BE2C (cell line): ENCODE data around the gene RNF130. TPM values are rescaled to one million over a fixed set of nuclear protein-coding genes. Genes with fewer than 3 reads are reported as not detected.

Source experiments
- DNase-seq: peaks from one replicate; pipeline ENCODE4 v3.0.0-alpha.2; 2020
- H3K27me3 ChIP-seq: fragments of 250-450 bp; sonication (Bioruptor Pico); 2 replicates; pipeline ENCODE4 v1.5.1; 2020; ENCODE audit warnings: mild to moderate bottlenecking
- H3K36me3 ChIP-seq: fragments of 250-450 bp; sonication (Bioruptor Pico); 2 replicates; pipeline ENCODE4 v1.5.1; 2020; ENCODE audit warnings: mild to moderate bottlenecking
- H3K4me1 ChIP-seq: fragments of 250-450 bp; sonication (Bioruptor Pico); 2 replicates; pipeline ENCODE4 v1.5.1; 2020
- H3K4me3 ChIP-seq: 2 replicates; pipeline ENCODE4 v1.5.1; 2011; ENCODE audit warnings: low read depth, low read length
- H3K9me3 ChIP-seq: fragments of 250-450 bp; sonication (Bioruptor Pico); 2 replicates; pipeline ENCODE4 v1.5.1; 2020
- polyA plus RNA-seq: library from polyadenylated mRNA; unstranded; fragments of >200 nt; gene quantifications from one replicate; pipeline ENCODE4 v1.2.1, GENCODE V29; 2012; ENCODE audit warnings: low read depth, missing spikeins; ENCODE audit not compliant: insufficient read length, insufficient read depth
- TF ChIP-seq, protein P1 (sequence below): IDR thresholded peaks from 2 replicates; pipeline ENCODE4 v1.5.1; 2012; ENCODE audit warnings: mild to moderate bottlenecking, low read depth, low read length

The RNF130 gene, protein sequence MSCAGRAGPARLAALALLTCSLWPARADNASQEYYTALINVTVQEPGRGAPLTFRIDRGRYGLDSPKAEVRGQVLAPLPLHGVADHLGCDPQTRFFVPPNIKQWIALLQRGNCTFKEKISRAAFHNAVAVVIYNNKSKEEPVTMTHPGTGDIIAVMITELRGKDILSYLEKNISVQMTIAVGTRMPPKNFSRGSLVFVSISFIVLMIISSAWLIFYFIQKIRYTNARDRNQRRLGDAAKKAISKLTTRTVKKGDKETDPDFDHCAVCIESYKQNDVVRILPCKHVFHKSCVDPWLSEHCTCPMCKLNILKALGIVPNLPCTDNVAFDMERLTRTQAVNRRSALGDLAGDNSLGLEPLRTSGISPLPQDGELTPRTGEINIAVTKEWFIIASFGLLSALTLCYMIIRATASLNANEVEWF
- 26.7 TPM for polyA plus RNA-seq

DNA sequence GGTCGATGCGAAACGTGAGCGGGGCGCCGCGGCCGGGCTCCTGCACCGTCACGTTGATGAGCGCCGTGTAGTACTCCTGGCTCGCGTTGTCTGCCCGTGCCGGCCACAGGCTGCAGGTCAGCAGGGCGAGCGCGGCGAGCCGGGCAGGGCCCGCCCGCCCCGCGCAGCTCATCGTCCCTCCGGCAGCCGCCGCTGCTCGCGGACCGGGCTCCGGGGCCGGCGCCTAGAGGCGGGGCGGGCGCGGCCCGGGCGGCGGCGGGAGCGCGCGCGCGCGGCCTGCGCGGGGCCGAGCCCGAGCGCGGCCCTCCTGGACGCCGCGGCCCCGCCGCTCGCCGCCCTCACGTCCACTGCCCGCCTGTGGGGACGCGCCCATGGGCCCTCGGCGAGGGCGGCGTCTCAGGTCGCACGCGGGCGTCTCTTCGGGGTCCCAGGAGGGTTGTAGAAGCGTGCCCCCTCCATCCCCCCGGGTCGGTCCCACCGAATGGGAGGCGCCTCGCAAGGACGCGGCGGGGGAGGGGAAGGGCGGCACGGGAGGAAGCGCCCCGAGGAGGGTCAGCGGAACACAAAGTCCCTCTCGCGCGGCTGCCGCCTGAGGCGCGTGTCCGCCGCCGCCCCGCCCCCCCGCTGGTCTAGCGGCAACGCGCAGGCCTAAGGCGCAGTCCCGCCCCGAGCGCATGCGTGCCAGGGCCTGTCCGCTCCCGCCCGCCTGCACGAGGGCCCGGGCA, at the start of gene RNF130:
TSS of gene RNF130 (minus strand) at position 229 of the 725 bp plus-strand sequence. CDS start at position 172, 57 bp downstream.
- no peaks in the 10 kb centered on the region for H3K4me1 ChIP-seq
- peak; percentile 94 for DNase-seq
- H3K9me3 ChIP-seq: peaks cover 12% of the 10 kb centered on the region
- TF ChIP-seq, protein P1, sequence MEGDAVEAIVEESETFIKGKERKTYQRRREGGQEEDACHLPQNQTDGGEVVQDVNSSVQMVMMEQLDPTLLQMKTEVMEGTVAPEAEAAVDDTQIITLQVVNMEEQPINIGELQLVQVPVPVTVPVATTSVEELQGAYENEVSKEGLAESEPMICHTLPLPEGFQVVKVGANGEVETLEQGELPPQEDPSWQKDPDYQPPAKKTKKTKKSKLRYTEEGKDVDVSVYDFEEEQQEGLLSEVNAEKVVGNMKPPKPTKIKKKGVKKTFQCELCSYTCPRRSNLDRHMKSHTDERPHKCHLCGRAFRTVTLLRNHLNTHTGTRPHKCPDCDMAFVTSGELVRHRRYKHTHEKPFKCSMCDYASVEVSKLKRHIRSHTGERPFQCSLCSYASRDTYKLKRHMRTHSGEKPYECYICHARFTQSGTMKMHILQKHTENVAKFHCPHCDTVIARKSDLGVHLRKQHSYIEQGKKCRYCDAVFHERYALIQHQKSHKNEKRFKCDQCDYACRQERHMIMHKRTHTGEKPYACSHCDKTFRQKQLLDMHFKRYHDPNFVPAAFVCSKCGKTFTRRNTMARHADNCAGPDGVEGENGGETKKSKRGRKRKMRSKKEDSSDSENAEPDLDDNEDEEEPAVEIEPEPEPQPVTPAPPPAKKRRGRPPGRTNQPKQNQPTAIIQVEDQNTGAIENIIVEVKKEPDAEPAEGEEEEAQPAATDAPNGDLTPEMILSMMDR: no peak
- H3K27me3 ChIP-seq: peaks cover 24% of the 10 kb centered on the region
- no peaks in the 10 kb centered on the region; the same call in 1 of the 2 replicates for H3K36me3 ChIP-seq
- peak within 1 kb of the TSS; percentile 76 for H3K4me3 ChIP-seq

DNA sequence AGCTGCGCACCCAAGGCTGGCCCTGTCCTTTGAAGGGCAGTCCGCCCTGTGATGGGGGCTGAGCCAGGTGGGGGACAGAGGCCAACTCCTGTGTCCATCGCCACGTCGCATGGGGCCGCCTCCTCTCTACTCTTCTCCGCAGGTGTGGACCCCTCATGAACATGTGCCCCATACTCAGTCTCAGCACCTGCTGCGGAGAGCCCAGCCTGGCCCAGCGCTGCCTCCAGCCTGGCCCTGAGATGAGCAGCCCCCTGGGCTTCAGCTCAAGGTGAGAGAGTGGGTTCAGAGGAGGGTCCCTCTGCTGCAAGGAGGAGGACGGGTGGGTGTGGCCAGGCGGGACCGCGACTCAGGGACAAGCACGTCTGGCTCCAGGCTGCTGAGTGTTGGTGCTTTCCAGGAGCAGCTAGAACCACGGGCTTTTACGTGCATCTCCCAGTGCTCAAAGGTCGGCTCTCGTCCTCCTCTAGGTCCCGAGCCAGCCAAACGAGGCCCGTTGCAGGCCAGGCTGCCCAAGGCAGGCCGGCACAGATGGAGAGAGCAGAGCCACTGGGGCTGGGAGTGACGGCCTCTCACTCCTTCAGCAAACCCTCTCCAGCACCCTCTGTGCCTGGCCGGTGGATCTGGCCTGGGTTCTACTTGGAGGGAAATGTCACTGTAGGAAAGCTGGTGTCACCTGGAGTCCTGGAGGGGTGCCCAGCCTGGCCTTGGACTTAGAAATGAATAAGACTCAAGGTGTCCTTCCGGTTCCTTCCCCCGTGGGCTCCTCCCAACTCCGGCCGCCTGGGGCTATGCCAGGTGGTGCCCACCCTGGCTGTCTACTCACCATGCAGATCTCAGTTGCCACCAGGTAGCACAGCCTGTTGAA, 48.9 kb upstream of the RNF130 start:
- no peak for DNase-seq
- no peaks in the 10 kb centered on the region for H3K4me1 ChIP-seq
- H3K9me3 ChIP-seq: no peaks in the 10 kb centered on the region
- H3K27me3 ChIP-seq: peaks cover 24% of the 10 kb centered on the region
- no peak overlapping the region for H3K4me3 ChIP-seq
- TF ChIP-seq, protein P1: no peak
- H3K36me3 ChIP-seq: no peaks in the 10 kb centered on the region

DNA sequence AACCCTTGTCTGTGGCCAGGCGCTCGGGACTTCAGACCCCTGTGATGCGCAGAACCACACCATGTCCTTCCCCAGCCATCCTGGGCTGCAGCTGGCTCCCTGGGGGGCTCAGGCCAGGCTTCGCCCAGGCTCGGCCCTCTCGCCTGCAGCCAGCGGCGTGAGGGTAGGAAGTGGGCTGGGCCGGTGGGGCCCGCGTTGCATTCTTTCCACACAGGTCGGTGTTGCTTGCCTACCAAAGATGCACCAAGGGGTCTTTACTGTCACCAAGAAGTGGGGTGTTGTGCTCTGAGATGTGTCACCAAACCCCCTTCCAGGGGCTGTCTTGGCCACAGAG, 48.3 kb upstream of the RNF130 start:
- H3K36me3 ChIP-seq: no peaks in the 10 kb centered on the region
- no peak for DNase-seq
- peaks cover 18% of the 10 kb centered on the region for H3K27me3 ChIP-seq
- no peak overlapping the region for H3K4me3 ChIP-seq
- TF ChIP-seq, protein P1: no peak
- H3K9me3 ChIP-seq: no peaks in the 10 kb centered on the region
- H3K4me1 ChIP-seq: no peaks in the 10 kb centered on the region

DNA sequence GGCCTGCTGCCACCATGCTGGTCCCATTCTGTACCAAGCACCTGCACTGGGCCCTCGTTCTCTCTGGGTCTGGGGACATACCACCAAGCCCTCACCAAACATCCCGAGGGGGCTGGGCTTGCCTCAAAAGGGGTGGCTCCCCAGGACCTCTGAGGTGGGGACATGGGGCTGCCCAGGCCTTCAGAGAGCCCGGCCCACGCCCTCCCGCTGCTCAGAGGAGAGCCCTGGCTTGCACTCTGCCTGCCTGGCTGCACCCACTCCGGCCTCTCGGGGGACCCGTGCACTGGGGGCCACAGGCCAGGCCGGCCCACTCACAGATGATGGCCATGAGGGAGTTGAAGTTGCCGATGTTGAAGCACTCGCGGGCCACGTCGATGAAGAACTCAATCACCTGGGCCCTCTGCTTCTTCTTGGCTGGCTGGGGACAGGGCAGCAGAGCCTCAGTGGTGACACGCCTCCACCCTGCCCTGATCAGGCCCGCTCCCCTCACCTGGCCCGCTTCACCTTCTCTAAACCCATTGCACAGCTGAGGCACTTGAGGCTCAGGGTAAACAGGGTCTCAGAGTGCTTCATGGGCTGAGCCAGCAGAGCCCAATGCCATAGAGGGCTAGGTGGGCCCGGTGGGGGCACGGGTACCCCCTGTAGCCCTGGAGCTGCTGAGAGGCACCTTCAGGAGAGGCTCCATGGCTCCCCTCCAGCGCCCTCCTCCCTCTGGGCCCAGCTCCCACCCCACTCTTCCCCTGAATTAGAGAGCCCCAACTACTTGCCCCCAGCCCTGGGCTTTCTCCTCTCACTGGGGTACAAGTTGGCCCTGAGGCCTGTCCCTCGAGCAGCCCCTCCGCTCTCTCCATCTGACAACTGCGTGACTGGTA, 47.7 kb upstream of the RNF130 start:
- Histone ChIP-seq H3K4me3 (no peak overlapping the region), H3K4me1 (no peaks in the 10 kb centered on the region), H3K27me3 (peaks cover 12% of the 10 kb centered on the region), H3K36me3 (no peaks in the 10 kb centered on the region), H3K9me3 (no peaks in the 10 kb centered on the region)
- TF ChIP-seq, protein P1: no peak
- no peak for DNase-seq

DNA sequence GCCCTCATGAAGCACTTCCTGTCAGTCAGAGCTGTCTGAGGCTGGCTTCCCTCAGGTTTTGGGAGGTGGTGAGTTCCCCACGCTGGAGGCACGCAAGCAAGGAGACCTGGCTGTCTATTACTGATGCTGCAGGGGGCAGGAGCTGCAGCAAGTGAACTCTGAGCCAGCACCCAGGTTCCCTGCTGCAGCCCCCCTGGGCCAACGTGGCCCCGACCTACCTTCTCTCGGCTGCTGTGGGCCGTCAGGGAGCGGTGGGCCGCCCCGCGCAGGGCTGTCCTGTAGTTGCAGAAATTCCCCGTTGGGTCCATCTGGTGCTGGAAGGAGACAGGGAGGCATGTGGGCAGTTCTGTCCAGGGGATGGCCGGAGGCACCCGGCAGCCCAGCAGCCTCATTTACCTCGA, 46.8 kb upstream of the RNF130 start:
- no peak for DNase-seq
- Histone ChIP-seq H3K4me3 (no peak overlapping the region), H3K9me3 (no peaks in the 10 kb centered on the region), H3K4me1 (no peaks in the 10 kb centered on the region), H3K27me3 (peaks cover 4% of the 10 kb centered on the region; the same call in 1 of the 2 replicates), H3K36me3 (no peaks in the 10 kb centered on the region)
- TF ChIP-seq, protein P1: no peak
